ENCODE measurements around the gene MAP2K5.

MAP2K5 gene

DNA sequence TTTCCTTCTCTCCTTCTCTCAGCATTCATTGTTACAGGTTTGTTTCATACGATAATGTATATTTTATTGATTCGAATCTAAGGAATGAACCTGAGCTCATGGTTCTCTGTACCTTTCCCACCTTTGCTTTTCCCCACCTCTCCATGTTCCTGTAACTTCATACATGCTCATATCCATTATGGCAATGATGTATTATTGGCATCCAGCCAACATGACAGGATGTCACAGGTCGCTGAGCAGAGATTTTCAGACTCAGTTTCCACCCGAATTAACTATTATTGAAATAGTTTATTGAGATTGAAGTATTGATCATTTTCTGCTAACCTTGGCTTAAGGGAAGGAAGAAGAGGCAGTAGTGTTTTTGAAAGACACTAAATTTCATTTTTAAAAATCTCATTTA is 64.8 kb downstream of the MAP2K5 start:
- TF ChIP-seq, protein P1, sequence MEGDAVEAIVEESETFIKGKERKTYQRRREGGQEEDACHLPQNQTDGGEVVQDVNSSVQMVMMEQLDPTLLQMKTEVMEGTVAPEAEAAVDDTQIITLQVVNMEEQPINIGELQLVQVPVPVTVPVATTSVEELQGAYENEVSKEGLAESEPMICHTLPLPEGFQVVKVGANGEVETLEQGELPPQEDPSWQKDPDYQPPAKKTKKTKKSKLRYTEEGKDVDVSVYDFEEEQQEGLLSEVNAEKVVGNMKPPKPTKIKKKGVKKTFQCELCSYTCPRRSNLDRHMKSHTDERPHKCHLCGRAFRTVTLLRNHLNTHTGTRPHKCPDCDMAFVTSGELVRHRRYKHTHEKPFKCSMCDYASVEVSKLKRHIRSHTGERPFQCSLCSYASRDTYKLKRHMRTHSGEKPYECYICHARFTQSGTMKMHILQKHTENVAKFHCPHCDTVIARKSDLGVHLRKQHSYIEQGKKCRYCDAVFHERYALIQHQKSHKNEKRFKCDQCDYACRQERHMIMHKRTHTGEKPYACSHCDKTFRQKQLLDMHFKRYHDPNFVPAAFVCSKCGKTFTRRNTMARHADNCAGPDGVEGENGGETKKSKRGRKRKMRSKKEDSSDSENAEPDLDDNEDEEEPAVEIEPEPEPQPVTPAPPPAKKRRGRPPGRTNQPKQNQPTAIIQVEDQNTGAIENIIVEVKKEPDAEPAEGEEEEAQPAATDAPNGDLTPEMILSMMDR (IDR thresholded peaks at IDR 0.05; ENCODE audit: insufficient read depth, low read length, poor library complexity, severe bottlenecking): no peak
- Histone ChIP-seq H3K4me3 (replicated peaks; ENCODE audit: low read depth, low read length) (no peak overlapping the region), H3K27me3 (replicated peaks; ENCODE audit: control insufficient read depth, insufficient read depth, low read length) (no peaks in the 10 kb centered on the region), H3K36me3 (ENCODE audit: control insufficient read depth, insufficient read depth, low read length) (no peaks in the 10 kb centered on the region)
- no peak for DNase-seq (ENCODE audit: extremely low read depth, insufficient read length)

GRCh38 chr15:67607959-67608637 is 65.6 kb downstream of the MAP2K5 start:
- no peaks in the 10 kb centered on the region for H3K27me3 ChIP-seq (replicated peaks; ENCODE audit: control insufficient read depth, insufficient read depth, low read length)
- TF ChIP-seq, protein P1 (IDR thresholded peaks at IDR 0.05; ENCODE audit: insufficient read depth, low read length, poor library complexity, severe bottlenecking): no peak
- no peak for DNase-seq (ENCODE audit: extremely low read depth, insufficient read length)
- H3K36me3 ChIP-seq (ENCODE audit: control insufficient read depth, insufficient read depth, low read length): no peaks in the 10 kb centered on the region
- no peak overlapping the region for H3K4me3 ChIP-seq (replicated peaks; ENCODE audit: low read depth, low read length)

DNA sequence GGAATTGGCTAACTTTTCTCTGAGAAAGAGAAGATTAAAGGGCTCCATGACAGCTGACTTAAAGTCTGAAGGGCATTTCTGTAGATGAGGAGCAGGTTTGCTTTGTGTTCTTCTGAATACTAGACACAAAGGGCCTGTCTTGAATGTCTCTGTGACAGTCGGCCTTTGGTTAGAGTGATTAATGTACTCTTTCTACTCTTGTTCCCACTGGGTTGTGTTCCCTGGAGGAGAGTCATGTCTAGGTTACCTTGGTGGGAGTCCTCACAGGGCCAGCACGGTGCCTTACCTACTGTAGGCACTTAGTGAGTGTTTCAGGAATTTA is 66.1 kb downstream of the MAP2K5 start:
- DNase-seq (ENCODE audit: extremely low read depth, insufficient read length): no peak
- H3K4me3 ChIP-seq (replicated peaks; ENCODE audit: low read depth, low read length): no peak overlapping the region
- H3K27me3 ChIP-seq (replicated peaks; ENCODE audit: control insufficient read depth, insufficient read depth, low read length): no peaks in the 10 kb centered on the region
- TF ChIP-seq, protein P1 (IDR thresholded peaks at IDR 0.05; ENCODE audit: insufficient read depth, low read length, poor library complexity, severe bottlenecking): no peak
- no peaks in the 10 kb centered on the region for H3K36me3 ChIP-seq (ENCODE audit: control insufficient read depth, insufficient read depth, low read length)

- no peaks in the 10 kb centered on the region for H3K27me3 ChIP-seq (replicated peaks; ENCODE audit: control insufficient read depth, insufficient read depth, low read length)
- TF ChIP-seq, protein P1 (IDR thresholded peaks at IDR 0.05; ENCODE audit: insufficient read depth, low read length, poor library complexity, severe bottlenecking): no peak
Observed at GRCh38 chr15:67611370-67612369, 69.2 kb downstream of the MAP2K5 start.

DNA sequence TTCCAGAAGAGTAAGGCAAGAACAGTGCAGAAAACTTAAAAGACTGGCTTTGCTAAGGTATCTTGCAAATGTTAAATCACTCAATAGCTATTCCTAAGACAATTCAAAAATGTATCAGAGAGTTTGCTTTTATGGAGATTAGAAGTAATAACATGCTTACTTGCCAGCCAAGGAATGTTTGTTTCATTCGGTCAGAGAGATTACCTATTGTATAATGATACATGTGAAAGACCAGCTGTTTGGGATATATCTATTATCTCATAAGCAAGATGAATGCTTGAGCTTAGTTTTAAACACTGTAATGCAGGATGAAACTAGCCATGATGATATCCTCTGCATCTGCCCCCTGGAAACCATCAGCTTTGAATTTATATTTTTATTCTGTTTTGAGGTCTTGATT is 70.7 kb downstream of the MAP2K5 start:
- no peaks in the 10 kb centered on the region for H3K36me3 ChIP-seq (ENCODE audit: control insufficient read depth, insufficient read depth, low read length)
- no peak for DNase-seq (ENCODE audit: extremely low read depth, insufficient read length)
- no peaks in the 10 kb centered on the region for H3K27me3 ChIP-seq (replicated peaks; ENCODE audit: control insufficient read depth, insufficient read depth, low read length)
- no peak overlapping the region for H3K4me3 ChIP-seq (replicated peaks; ENCODE audit: low read depth, low read length)
- TF ChIP-seq, protein P1 (IDR thresholded peaks at IDR 0.05; ENCODE audit: insufficient read depth, low read length, poor library complexity, severe bottlenecking): no peak

More at GRCh38 chr15:67611370-67612369, 69.2 kb downstream of the MAP2K5 start:
- Histone ChIP-seq H3K4me3 (replicated peaks; ENCODE audit: low read depth, low read length) (no peak overlapping the region), H3K36me3 (ENCODE audit: control insufficient read depth, insufficient read depth, low read length) (no peaks in the 10 kb centered on the region)
- no peak for DNase-seq (ENCODE audit: extremely low read depth, insufficient read length)
